ENCODE results near the gene CEBPE. TPM values are rescaled to one million over a fixed set of nuclear protein-coding genes. Genes with fewer than 3 reads are reported as not detected.

The CEBPE gene
- total RNA-seq (2014; rRNA removed; shearing (Covaris generic)) = 0.44 TPM in 1 of 2 replicates, not detected in the other

DNA sequence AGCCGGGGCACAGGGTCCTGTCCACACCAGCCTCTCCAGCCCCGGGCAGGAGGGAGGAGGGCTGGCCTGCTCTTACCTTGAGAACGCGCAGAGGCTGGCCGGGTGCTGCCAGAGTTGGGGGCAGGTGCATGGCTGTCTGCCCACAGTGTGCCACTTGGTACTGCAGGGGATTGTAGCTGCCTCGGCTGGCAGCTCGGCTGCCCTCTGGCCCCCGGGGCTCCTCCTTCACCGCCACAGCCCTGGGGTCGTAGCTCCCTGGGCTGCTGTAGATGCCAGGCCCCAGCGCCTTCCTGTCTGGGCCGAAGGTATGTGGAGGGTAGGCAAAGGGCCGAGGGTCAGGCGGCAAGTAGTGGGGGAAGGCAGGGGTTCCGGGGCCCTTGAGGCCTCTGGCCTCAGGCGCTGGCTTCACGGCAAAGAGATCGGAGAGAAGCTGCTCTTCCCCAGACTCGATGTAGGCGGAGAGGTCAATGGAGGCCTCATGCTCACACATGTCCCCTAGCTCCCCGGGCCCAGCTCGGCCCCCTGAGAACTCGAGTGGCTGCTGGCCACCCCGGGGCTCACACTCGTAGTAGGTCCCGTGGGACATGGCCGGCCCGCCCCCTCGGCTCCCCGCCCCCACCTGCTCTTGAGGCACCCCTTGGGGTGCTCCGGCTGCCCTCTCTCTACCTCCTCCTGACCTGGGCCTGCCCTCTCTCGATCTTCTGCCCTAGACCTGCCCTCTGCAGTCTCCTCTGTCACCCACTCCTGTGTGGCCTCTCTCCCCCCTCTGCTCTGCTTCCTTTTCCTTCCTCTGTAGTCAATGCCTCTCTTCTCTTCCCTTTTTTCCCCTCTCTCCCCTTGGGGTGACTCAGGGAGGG is at the start of gene CEBPE:
Gene CEBPE (minus strand): TSS at position 750 of the 857 bp plus-strand sequence. CDS start 164 bp downstream, at position 586.
- Histone ChIP-seq H3K4me3 (ENCODE audit: insufficient read depth, low read depth, low read length) (no peak within 1 kb of the TSS), H3K27me3 (ENCODE audit: control insufficient read depth, insufficient read depth, low read length) (no peaks in the 10 kb centered on the region), H3K36me3 (replicated peaks; ENCODE audit: control insufficient read depth, insufficient read depth, low read length) (no peaks in the 10 kb centered on the region)
- DNase-seq = peak; percentile 65

DNA sequence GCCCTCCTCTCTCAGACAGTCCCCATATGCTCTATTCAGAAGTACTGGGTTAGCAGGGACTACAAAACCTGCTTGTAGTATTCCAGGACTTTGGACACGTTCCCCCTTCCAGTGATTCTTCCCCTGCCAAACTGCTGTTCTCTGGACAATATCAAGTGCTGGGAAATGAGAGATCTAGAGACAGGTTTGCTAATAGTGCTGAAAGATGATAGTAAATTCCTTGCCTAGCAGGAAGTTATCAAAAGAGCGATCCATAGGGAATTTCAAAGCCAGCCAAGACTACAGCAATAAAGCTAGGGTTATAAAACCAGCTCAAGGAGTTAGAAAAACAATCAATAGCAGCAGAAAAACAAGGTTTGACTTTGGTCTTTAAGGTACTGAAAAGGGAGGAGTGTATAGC is 49.2 kb upstream of the CEBPE start:
- Histone ChIP-seq H3K36me3 (replicated peaks; ENCODE audit: control insufficient read depth, insufficient read depth, low read length) (peaks cover 4% of the 10 kb centered on the region), H3K4me3 (ENCODE audit: insufficient read depth, low read depth, low read length) (no peak overlapping the region), H3K27me3 (ENCODE audit: control insufficient read depth, insufficient read depth, low read length) (no peaks in the 10 kb centered on the region)
- no peak for DNase-seq

DNA sequence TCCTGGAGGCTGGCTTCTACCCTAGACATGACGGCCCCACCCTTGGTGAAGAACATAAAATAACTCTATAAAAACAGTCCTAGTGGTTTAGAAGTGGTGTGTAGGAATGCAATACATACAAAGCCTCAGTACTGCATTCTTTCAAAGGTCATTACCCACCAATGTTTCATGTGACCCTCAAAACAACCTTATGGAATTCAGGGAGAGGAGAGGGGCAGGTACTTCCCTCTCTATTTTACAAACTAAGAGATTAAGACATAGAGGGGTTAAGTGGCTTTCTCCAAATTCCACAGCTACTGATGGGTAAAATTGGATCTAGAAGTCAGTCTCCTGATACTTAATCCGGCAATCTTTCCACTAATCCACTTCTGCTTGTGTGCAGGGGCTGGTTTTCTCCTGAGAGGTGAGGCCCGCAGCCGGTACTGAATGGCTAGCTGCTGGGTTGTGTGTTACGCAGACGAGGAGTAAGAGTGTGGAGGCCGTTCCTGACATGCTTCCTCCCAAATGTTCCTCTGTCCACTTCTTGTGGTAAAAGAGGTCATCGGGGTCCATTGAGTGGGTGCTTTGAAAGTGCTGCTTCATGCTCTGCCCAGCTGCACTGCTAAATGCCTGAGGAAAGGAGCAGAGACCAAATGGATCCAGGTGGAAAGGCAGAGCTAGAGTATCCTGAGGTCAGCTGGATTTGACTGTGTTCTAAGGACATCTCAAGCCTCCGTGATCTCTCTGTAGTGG is 48.2 kb upstream of the CEBPE start:
- H3K4me3 ChIP-seq (ENCODE audit: insufficient read depth, low read depth, low read length) = no peak overlapping the region
- H3K27me3 ChIP-seq (ENCODE audit: control insufficient read depth, insufficient read depth, low read length) = no peaks in the 10 kb centered on the region
- H3K36me3 ChIP-seq (replicated peaks; ENCODE audit: control insufficient read depth, insufficient read depth, low read length) = peaks cover 4% of the 10 kb centered on the region
- DNase-seq = no peak

DNA sequence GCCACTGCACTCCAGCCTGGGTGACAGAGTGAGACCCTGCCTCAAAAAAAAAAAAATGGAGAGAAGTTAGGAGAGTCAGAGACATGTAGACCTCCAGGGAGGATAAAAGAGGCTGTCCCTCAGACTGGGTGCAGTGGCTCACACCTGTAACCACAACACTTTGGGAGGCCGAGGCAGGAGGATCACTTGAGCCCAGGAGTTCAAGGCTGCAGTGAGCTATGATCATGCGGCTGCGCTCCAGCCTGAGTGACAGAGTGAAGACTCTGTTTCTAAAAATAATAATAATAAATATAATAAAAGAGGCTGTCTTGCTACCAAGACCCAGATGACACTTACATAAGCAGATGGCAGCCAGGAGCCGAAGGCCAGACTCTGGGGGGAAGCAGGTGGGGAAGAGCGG is 45.9 kb upstream of the CEBPE start:
- Histone ChIP-seq H3K4me3 (ENCODE audit: insufficient read depth, low read depth, low read length) (no peak overlapping the region), H3K27me3 (ENCODE audit: control insufficient read depth, insufficient read depth, low read length) (no peaks in the 10 kb centered on the region), H3K36me3 (replicated peaks; ENCODE audit: control insufficient read depth, insufficient read depth, low read length) (peaks cover 4% of the 10 kb centered on the region)
- no peak for DNase-seq

DNA sequence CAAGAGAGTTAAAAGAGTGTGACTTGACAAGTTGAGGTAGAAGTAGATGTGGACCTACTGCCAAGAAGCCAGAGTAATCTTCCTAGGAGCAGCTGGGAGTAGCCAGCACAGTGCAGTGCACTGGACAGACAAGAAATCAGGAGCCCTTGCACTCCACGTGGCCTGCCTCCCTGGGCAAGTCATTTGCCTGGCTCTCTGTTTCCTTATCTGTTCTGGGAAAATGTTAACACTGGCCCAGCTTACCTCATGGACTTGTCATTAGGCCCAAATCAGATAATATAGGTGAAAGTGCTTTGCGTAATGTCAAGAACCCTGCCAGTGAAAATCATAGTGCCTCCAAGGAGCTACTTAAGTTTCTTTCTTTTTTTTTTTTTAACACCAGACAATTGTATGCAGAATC is 45.2 kb upstream of the CEBPE start:
- Histone ChIP-seq H3K27me3 (ENCODE audit: control insufficient read depth, insufficient read depth, low read length) (no peaks in the 10 kb centered on the region), H3K4me3 (ENCODE audit: insufficient read depth, low read depth, low read length) (no peak overlapping the region), H3K36me3 (replicated peaks; ENCODE audit: control insufficient read depth, insufficient read depth, low read length) (peaks cover 4% of the 10 kb centered on the region)
- DNase-seq = no peak

DNA sequence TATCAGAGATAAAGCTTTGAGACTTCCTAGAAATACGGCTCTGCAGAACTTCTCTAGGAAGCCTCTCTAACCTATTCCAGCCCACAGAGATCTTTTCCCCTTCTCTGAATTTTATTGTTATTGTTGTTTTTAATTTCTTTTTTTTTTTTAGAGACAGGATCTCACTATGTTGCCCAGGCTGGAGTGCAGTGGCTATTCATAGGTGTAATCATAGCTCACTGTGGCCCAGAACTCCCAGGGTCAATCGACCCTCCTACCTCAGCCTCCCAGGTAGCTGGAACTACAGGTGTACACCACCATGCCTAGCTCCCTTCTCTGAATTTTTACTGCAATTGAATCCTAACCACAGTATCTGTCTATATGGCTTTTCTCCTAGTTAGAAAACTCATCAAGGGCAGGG is 44.8 kb upstream of the CEBPE start:
- no peak overlapping the region for H3K4me3 ChIP-seq (ENCODE audit: insufficient read depth, low read depth, low read length)
- peaks cover 4% of the 10 kb centered on the region for H3K36me3 ChIP-seq (replicated peaks; ENCODE audit: control insufficient read depth, insufficient read depth, low read length)
- DNase-seq = no peak
- no peaks in the 10 kb centered on the region for H3K27me3 ChIP-seq (ENCODE audit: control insufficient read depth, insufficient read depth, low read length)

DNA sequence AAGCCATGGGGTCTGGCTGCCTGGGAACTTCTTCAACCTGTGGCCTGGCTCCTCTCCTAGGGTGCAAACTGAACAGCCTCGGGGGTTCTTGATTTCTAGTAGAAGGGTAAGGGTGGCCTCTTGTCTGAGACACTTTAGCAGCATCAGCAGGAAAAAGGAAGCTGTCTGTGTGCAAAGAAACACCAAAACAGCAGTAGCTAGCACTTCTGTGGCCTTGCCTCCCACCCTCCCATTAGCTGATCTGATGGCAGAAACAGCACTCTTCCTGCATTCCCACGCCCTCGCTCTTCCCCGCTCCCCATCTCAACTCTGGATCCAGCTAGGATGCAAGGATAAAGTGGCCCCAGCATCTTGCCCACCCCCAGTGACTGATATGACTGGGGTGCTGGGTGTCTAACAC is 43.7 kb upstream of the CEBPE start:
- Histone ChIP-seq H3K36me3 (replicated peaks; ENCODE audit: control insufficient read depth, insufficient read depth, low read length) (peaks cover 4% of the 10 kb centered on the region), H3K4me3 (ENCODE audit: insufficient read depth, low read depth, low read length) (no peak overlapping the region), H3K27me3 (ENCODE audit: control insufficient read depth, insufficient read depth, low read length) (no peaks in the 10 kb centered on the region)
- DNase-seq = no peak

DNA sequence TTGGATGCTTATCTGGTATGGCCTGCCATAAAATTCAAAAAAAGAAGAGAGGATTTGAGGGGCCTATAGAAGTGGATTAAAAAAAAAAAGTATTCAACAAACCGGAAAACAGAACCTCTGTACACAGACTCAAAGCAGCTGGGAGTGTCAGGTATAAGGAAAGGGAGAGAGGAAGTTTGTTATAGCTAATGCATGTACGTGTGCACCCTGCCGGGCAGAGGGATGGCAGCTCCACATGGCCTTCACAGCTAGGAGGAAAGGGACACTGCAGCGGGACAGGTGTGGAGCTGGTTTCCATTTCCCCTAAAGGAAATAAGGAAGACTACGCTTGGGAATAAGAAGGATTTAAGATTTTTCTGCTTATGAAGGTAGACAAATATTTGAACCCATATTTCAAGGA is 43.0 kb upstream of the CEBPE start:
- DNase-seq = no peak
- peaks cover 4% of the 10 kb centered on the region for H3K36me3 ChIP-seq (replicated peaks; ENCODE audit: control insufficient read depth, insufficient read depth, low read length)
- H3K27me3 ChIP-seq (ENCODE audit: control insufficient read depth, insufficient read depth, low read length) = no peaks in the 10 kb centered on the region
- no peak overlapping the region for H3K4me3 ChIP-seq (ENCODE audit: insufficient read depth, low read depth, low read length)

DNA sequence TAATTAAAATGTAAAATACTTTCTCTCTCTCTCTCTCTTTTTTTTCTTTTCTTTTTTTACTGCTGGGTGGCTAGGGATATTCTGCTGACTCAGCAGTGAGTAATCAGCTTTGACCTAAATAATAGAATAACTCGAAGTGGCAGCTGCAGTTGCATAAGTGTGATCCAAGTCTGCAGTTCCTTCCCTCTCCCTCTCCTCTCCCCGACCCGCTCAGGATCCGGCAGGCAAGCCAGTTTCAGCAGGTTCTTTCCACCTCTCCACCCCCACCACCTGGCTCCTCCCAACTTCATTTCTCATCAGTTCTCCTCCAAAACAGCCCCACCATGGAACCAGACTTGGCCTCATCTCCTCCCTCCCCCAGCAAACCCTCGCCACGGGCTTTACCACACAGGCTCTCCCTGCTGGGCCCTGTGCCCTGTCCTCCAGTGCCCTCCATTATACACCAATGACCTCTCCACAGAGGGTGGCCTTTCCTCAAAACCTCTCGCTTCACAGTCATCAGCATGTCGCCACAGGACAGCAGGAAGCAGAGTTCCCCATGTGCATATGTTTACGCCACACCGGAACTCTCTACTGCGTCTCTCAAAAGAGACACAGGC is 42.0 kb upstream of the CEBPE start:
- H3K4me3 ChIP-seq (ENCODE audit: insufficient read depth, low read depth, low read length) = no peak overlapping the region

DNA sequence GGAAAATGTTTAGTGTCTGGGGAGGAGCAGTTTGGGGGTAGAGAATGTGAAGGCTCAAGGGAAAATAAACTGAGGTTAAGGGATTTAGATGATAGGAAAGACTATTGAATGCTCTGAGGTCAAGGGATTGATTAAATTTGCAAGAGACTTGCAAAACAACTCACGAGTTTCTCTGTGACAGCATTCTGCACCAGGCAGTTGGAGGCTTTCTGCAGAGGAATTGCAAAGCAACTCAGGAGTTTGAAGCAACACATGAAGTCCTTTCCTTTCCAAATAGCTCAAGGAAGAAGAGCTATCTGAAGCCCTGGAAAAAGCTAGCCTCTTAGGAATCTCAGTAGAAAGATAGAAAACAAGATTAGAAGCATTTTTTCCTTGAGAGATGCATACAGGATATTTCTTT is 40.5 kb upstream of the CEBPE start:
- Histone ChIP-seq H3K27me3 (ENCODE audit: control insufficient read depth, insufficient read depth, low read length) (no peaks in the 10 kb centered on the region), H3K4me3 (ENCODE audit: insufficient read depth, low read depth, low read length) (no peak overlapping the region), H3K36me3 (replicated peaks; ENCODE audit: control insufficient read depth, insufficient read depth, low read length) (peaks cover 3% of the 10 kb centered on the region)
- no peak for DNase-seq

More for the DNA sequence above, 42.0 kb upstream of the CEBPE start:
- Histone ChIP-seq H3K27me3 (ENCODE audit: control insufficient read depth, insufficient read depth, low read length) (no peaks in the 10 kb centered on the region), H3K36me3 (replicated peaks; ENCODE audit: control insufficient read depth, insufficient read depth, low read length) (peaks cover 4% of the 10 kb centered on the region)
- DNase-seq = peak; percentile 90

DNA sequence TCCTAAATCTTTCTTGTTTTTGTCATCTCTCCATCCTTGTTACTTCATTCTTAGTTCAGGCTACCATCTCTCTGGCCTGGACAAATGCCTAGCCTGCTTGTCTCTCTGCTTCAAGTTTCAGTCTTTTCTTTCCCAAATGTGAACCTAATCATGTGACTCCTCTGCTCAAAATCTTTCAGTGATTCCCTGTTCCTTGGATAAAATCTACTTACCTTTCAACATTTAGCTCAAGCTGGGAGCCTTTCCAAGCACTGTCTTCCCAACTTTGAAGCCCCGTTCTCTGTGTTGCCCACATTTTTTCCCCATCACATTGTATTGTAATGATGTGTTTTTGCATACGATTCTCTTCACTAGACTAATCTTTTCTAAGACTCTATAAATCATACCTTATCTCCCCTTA is 39.7 kb upstream of the CEBPE start:
- Histone ChIP-seq H3K27me3 (ENCODE audit: control insufficient read depth, insufficient read depth, low read length) (no peaks in the 10 kb centered on the region), H3K4me3 (ENCODE audit: insufficient read depth, low read depth, low read length) (no peak overlapping the region), H3K36me3 (replicated peaks; ENCODE audit: control insufficient read depth, insufficient read depth, low read length) (no peaks in the 10 kb centered on the region)
- no peak for DNase-seq

DNA sequence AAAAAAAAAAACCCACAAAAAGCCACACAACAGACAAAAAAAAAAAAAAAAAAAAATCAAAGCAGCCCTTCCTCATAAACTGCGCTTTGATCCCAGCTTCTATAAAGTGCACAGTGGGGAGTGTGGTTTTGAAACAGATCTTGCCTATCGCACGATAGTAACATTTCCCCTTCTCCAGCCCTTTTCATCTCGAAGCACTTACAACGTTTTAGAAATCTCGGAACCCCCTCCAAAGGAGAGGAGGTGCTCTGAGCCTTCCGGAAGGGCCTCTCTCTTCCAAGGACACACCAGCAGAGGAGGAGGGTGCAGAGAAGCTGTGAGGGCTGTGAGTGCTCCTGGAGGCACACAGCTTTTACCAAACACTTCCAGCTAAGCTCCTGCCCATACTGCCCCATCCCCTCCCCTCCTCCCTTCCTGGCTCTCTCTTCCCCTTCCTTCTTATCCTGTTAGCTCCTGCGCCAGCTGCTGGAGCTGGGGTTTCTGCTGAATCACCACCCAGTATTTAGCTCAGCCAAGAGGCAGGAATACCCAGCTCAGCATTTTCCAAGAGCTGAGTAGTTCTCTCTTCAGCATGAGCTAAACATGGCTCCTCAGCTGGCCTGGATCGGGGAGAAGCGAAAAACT is 36.0 kb upstream of the CEBPE start:
- peak; percentile 72 for DNase-seq
- Histone ChIP-seq H3K36me3 (replicated peaks; ENCODE audit: control insufficient read depth, insufficient read depth, low read length) (peaks cover 2% of the 10 kb centered on the region), H3K4me3 (ENCODE audit: insufficient read depth, low read depth, low read length) (no peak overlapping the region), H3K27me3 (ENCODE audit: control insufficient read depth, insufficient read depth, low read length) (no peaks in the 10 kb centered on the region)

DNA sequence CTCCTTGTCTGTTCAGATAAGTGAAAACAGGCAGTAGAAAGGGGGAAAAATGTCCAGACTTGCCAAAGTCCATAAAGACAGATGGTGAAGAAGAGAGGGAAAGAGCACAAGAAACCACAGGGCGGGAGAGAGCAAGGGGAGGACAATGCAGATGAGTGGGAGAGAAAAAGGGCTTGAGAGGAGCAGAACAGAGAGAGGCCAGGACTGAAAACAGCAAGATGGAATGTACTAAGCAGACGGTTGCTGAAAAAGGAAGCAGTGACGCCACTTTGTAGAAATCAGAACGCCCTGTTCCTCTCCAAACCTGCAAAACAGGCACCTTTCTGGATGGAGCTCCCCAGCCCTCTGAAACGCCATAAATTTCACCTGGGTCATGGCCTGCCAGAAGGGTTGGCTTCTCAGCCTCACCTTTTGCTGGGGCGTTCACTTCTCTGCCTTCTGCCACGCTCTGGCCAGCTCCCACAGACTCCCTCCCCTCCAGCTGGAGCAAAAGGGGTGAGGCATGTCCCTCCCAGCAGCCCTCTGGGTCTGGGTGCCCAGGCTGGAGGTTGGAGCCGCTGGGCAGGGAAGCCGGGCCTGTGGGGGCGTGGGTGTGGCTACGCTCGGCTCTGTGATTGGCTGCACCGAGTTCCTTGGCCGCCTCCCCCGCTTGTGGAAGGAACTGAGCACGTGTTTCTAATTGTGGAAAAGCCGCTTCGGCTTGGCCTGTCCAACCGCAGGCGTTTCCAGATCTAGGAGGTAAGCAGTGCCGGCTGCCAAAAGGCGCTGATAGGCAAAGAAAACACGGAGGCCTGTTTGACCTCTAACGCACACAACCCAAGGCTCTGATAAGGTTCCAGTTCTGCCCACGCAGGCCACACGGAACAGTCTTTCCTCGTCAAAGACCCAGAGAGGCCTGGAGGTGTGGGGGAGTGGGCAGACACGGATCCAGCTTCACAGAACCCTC is 35.1 kb upstream of the CEBPE start:
- Histone ChIP-seq H3K36me3 (replicated peaks; ENCODE audit: control insufficient read depth, insufficient read depth, low read length) (peaks cover 2% of the 10 kb centered on the region), H3K4me3 (ENCODE audit: insufficient read depth, low read depth, low read length) (no peak overlapping the region), H3K27me3 (ENCODE audit: control insufficient read depth, insufficient read depth, low read length) (no peaks in the 10 kb centered on the region)
- peak; percentile 85 for DNase-seq

DNA sequence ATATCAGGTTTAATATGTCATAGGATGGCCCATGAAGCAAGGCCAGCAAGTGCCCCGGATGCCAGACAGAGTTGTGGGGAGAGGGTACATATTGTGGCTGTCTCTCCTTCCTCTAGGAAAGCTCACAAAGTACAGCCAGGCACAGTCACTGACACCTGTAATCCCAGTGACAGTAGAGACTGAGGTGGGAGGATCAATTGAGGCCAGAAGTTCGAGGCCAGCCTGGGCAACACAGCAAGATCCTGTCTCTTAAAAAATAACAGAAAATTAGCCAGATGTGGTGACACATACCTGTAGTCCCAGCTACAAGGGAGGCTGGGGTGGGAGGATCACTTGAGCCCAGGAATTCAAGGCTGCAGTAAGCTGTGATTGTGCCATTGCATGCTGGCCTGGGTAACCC is 32.3 kb upstream of the CEBPE start:
- Histone ChIP-seq H3K4me3 (ENCODE audit: insufficient read depth, low read depth, low read length) (no peak overlapping the region), H3K36me3 (replicated peaks; ENCODE audit: control insufficient read depth, insufficient read depth, low read length) (peaks cover 3% of the 10 kb centered on the region), H3K27me3 (ENCODE audit: control insufficient read depth, insufficient read depth, low read length) (no peaks in the 10 kb centered on the region)
- DNase-seq = no peak
